ENCODE results near the gene FCRL6. TPM values are rescaled to one million over a fixed set of nuclear protein-coding genes. Genes with fewer than 3 reads are reported as not detected.

FCRL6 gene
- total and polyA plus RNA-seq, 12 donors, result 0.12 to 3.0 (median 0.87) TPM; not detected in 9

- intact Hi-C loops (cut with DNase I), result loop anchor here in 2 of 10 donors (5.0 to 10.0 kb wide), 2 partner anchors 66 to 68 kb away; partner anchors contain the start of gene TAGLN2 (in 1 of the 2)
- Histone ChIP-seq H3K27me3 (no peaks in the 10 kb centered on the region), H3K27ac (no peak overlapping the region), H3K4me3 (no peak overlapping the region), H3K36me3 (peaks cover 0 to 7% (median 0%) of the 10 kb centered on the region in 9 donors), H3K4me1 (peaks cover 0 to 26% (median 20%) of the 10 kb centered on the region in 9 donors), H3K9me3 (no peaks in the 10 kb centered on the region)
- ATAC-seq (no peak), DNase-seq (no peak)
- no peak for TF ChIP-seq CTCF (IDR thresholded peaks at IDR 0.05)
- WGBS, 2 donors, result 91 to 96% methylated on average over 1 of the region's 1 CpG
Observed at GRCh38 chr1:159856576-159856975, 54.4 kb downstream of the FCRL6 start.

- DNase-seq, result no peak
- intact Hi-C loops (cut with DNase I), result loop anchor here in 2 of 10 donors (2.0 to 10.0 kb wide), 3 partner anchors 19 to 67 kb away; partner anchors contain the start of gene TAGLN2 (in 1 of the 2)
- 91 to 95% methylated on average over 6 of the region's 6 CpGs for WGBS, 2 donors
- no peak overlapping the region for H3K4me3 ChIP-seq
- peaks cover 0 to 26% (median 17%) of the 10 kb centered on the region in 9 donors for H3K4me1 ChIP-seq
- TF ChIP-seq CTCF (IDR thresholded peaks at IDR 0.05), result no peak
- ATAC-seq, result no peak
- no peaks in the 10 kb centered on the region for H3K9me3 ChIP-seq
- H3K27me3 ChIP-seq, result no peaks in the 10 kb centered on the region
- peaks cover 0 to 8% (median 0%) of the 10 kb centered on the region in 9 donors for H3K36me3 ChIP-seq
- no peak overlapping the region for H3K27ac ChIP-seq
Observed at GRCh38 chr1:159857889-159858288, 55.7 kb downstream of the FCRL6 start.

GRCh38 chr1:159859767-159860322 is 57.7 kb downstream of the FCRL6 start:
- DNase-seq (no peak), ATAC-seq (no peak)
- intact Hi-C loops (cut with DNase I), result loop anchor here in 2 of 10 donors (2.0 to 10.0 kb wide), 3 partner anchors 21 to 65 kb away; partner anchors contain the start of gene TAGLN2 (in 1 of the 2)
- H3K9me3 ChIP-seq, result no peaks in the 10 kb centered on the region
- H3K4me1 ChIP-seq, result peaks cover 0 to 16% (median 6%) of the 10 kb centered on the region in 9 donors
- H3K27ac ChIP-seq, result no peak overlapping the region
- H3K36me3 ChIP-seq, result peaks cover 0 to 8% (median 0%) of the 10 kb centered on the region in 9 donors
- H3K27me3 ChIP-seq, result no peaks in the 10 kb centered on the region
- TF ChIP-seq CTCF (IDR thresholded peaks at IDR 0.05), result no peak
- H3K4me3 ChIP-seq, result no peak overlapping the region
- WGBS, 2 donors, result 85 to 94% methylated on average over 7 of the region's 7 CpGs

GRCh38 chr1:159860456-159860855 is 58.3 kb downstream of the FCRL6 start:
- intact Hi-C loops (cut with DNase I), result no loop called here
- H3K27me3 ChIP-seq, result no peaks in the 10 kb centered on the region
- ATAC-seq (no peak), DNase-seq (no peak)
- 35 to 41% methylated on average over 3 of the region's 3 CpGs for WGBS, 2 donors
- H3K4me1 ChIP-seq, result peaks cover 0 to 11% (median under 1%) of the 10 kb centered on the region in 9 donors
- H3K9me3 ChIP-seq, result no peaks in the 10 kb centered on the region
- H3K27ac ChIP-seq, result no peak overlapping the region
- no peak for TF ChIP-seq CTCF (IDR thresholded peaks at IDR 0.05)
- H3K36me3 ChIP-seq, result peaks cover 0 to 8% (median 0%) of the 10 kb centered on the region in 9 donors
- no peak overlapping the region for H3K4me3 ChIP-seq

All from heart right ventricle (tissue), 16 donors.